Progenitor cell of endocrine pancreas (in vitro differentiated cells): Measurements from ENCODE around the gene KICS2. TPM values are rescaled to one million over a fixed set of nuclear protein-coding genes. Genes with fewer than 3 reads are reported as not detected.

Experiments
- DNase-seq: peaks from one replicate; pipeline ENCODE4 v3.0.0; 2021; ENCODE audit warnings: low spot score; ENCODE audit not compliant: unreplicated experiment
- H3K27ac Mint-ChIP-seq: 2 replicates; pipeline ENCODE4 v1.8.0; 2021; ENCODE audit warnings: mild to moderate bottlenecking, moderate library complexity, mixed read lengths
- H3K27me3 Mint-ChIP-seq: 2 replicates; pipeline ENCODE4 v1.8.0; 2021; ENCODE audit warnings: mixed read lengths
- H3K36me3 Mint-ChIP-seq: 2 replicates; pipeline ENCODE4 v1.8.0; 2022; ENCODE audit warnings: mixed read lengths; ENCODE audit not compliant: insufficient read depth
- H3K4me1 Mint-ChIP-seq: 2 replicates; pipeline ENCODE4 v1.8.0; 2021; ENCODE audit warnings: low read depth, mixed read lengths
- H3K4me3 Mint-ChIP-seq: 2 replicates; pipeline ENCODE4 v1.8.0; 2021; ENCODE audit warnings: low read depth, mild to moderate bottlenecking, moderate library complexity, mixed read lengths
- H3K9me3 Mint-ChIP-seq: 2 replicates; pipeline ENCODE4 v1.8.0; 2021; ENCODE audit warnings: low read depth, mixed read lengths
- CTCF ChIP-seq: fragments of 200-600 bp; sonication (generic); IDR thresholded peaks from one replicate; pipeline ENCODE4 v1.5.0; 2021; ENCODE audit warnings: antibody characterized with exemption, mild to moderate bottlenecking; ENCODE audit not compliant: unreplicated experiment
- total RNA-seq: library from RNA; stranded (reverse); gene quantifications from 2 replicates; pipeline ENCODE4 v1.2.1, GENCODE V29; 2021

Gene KICS2
- total RNA-seq, 1 donor from 2014 or later: 6.4 TPM

GRCh38 chr12:64261813-64262212 lies 39.7 kb upstream of the KICS2 start:
- no peak for TF ChIP-seq CTCF
- no peak for DNase-seq
- Mint-ChIP-seq H3K4me3 (no peak overlapping the region), H3K9me3 (no peaks in the 10 kb centered on the region), H3K27ac (no peak overlapping the region), H3K36me3 (no peaks in the 10 kb centered on the region), H3K4me1 (peaks cover 7% of the 10 kb centered on the region), H3K27me3 (peaks cover 3% of the 10 kb centered on the region)

GRCh38 chr12:64258576-64258975 lies 36.5 kb upstream of the KICS2 start:
- DNase-seq: no peak
- no peak for TF ChIP-seq CTCF
- H3K27me3 Mint-ChIP-seq: no peaks in the 10 kb centered on the region
- H3K36me3 Mint-ChIP-seq: no peaks in the 10 kb centered on the region
- H3K9me3 Mint-ChIP-seq: no peaks in the 10 kb centered on the region
- no peak overlapping the region for H3K4me3 Mint-ChIP-seq
- H3K27ac Mint-ChIP-seq: no peak overlapping the region
- H3K4me1 Mint-ChIP-seq: peaks cover 2% of the 10 kb centered on the region

GRCh38 chr12:64256166-64256800 lies 34.2 kb upstream of the KICS2 start:
- peak; percentile 82 for TF ChIP-seq CTCF
- Mint-ChIP-seq H3K36me3 (no peaks in the 10 kb centered on the region), H3K4me3 (no peak overlapping the region), H3K27me3 (no peaks in the 10 kb centered on the region), H3K27ac (no peak overlapping the region), H3K4me1 (peaks cover 2% of the 10 kb centered on the region), H3K9me3 (no peaks in the 10 kb centered on the region)
- DNase-seq: no peak

GRCh38 chr12:64255249-64255648 lies 33.2 kb upstream of the KICS2 start:
- H3K9me3 Mint-ChIP-seq: no peaks in the 10 kb centered on the region
- no peak for TF ChIP-seq CTCF
- peaks cover 2% of the 10 kb centered on the region for H3K4me1 Mint-ChIP-seq
- H3K36me3 Mint-ChIP-seq: no peaks in the 10 kb centered on the region
- H3K27me3 Mint-ChIP-seq: no peaks in the 10 kb centered on the region
- H3K4me3 Mint-ChIP-seq: no peak overlapping the region
- DNase-seq: no peak
- H3K27ac Mint-ChIP-seq: no peak overlapping the region

- Mint-ChIP-seq H3K36me3 (no peaks in the 10 kb centered on the region), H3K27me3 (no peaks in the 10 kb centered on the region), H3K9me3 (no peaks in the 10 kb centered on the region), H3K4me3 (no peak overlapping the region), H3K4me1 (peaks cover 2% of the 10 kb centered on the region), H3K27ac (no peak overlapping the region)
- TF ChIP-seq CTCF: no peak
- no peak for DNase-seq
These were observed 31.3 kb upstream of the KICS2 start for GRCh38 chr12:64253356-64253755.
